ENCODE data around the gene DEXI.

The DEXI gene

DNA sequence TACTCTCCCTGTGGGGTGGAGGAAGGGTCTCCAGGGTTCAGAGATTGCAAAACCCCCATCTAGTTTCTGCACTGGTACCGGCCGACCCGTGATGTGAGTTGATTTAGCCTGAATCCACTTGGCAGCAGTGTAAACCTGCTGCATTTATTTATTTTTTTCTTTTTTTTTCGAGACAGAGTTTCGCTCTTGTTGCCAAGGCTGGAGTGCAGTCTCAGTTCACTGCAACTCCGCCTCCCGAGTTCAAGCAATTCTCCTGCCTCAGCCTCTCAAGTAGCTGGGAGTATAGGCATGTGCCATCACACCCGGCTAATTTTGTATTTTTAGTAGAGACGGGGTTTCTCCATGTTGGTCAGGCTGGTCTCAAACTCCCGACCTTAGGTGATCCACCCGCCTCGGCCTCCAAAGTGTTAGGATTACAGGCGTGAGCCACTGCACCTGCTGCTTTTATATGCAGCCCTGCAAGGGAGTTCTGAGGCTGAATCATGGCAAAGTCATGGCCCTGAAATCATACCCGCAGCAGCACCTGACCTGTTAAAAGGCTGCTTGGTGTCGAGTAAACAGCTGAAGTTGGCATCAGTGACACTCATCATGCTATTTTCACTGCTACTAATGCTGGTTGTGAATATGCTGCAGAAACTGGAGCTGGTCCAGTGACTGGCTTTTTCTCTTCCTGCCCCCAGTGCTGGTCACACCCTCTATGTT lies 21.4 kb downstream of the DEXI start:
- ChIA-PET POLR2A (no interaction called here), CTCF (interaction anchor here (0.7 to 1.2 kb wide), 4 partner anchors 26 to 406 kb away, joined by 3 to 5 read pairs (median 4); no protein-coding TSS in a partner anchor)
- Histone ChIP-seq H3K9me3 (ENCODE audit: control insufficient read depth, insufficient read depth, low read depth, low read length) (no peaks in the 10 kb centered on the region), H3K4me1 (ENCODE audit: control insufficient read depth, insufficient read depth, low read length) (no peaks in the 10 kb centered on the region), H3K4me3 (ENCODE audit: low read depth, low read length) (no peak overlapping the region), H3K27ac (ENCODE audit: extremely low read depth, low read depth, low read length) (no peak overlapping the region), H3K36me3 (ENCODE audit: control insufficient read depth in 2 of 2, insufficient read depth in 1 of 2, low read length in 2 of 2) (peaks cover 0 to 4% of the 10 kb centered on the region in 2 experiments; a peak in 1 of 3 replicates)
- no peak for TF ChIP-seq ZNF248 (tag by site-specific recombination; IDR thresholded peaks at IDR 0.05)
- TF ChIP-seq ZNF324 (tag by site-specific recombination; IDR thresholded peaks at IDR 0.05), result no peak
- TF ChIP-seq ZNF169 (tag by site-specific recombination; IDR thresholded peaks at IDR 0.05), result no peak
- TF ChIP-seq ZNF623 (tag by site-specific recombination; IDR thresholded peaks at IDR 0.05), result no peak
- TF ChIP-seq ZFP3 (tag by site-specific recombination; IDR thresholded peaks at IDR 0.05; ENCODE audit: low read depth), result no peak
- no peak for TF ChIP-seq ZNF596 (tag by site-specific recombination; IDR thresholded peaks at IDR 0.05)
- no peak for TF ChIP-seq IKZF3 (tag by site-specific recombination; IDR thresholded peaks at IDR 0.05)
- no peak for TF ChIP-seq ZNF37A (tag by site-specific recombination; IDR thresholded peaks at IDR 0.05)
- TF ChIP-seq ZNF580 (tag by site-specific recombination; IDR thresholded peaks at IDR 0.05), result no peak
- TF ChIP-seq, protein P1, sequence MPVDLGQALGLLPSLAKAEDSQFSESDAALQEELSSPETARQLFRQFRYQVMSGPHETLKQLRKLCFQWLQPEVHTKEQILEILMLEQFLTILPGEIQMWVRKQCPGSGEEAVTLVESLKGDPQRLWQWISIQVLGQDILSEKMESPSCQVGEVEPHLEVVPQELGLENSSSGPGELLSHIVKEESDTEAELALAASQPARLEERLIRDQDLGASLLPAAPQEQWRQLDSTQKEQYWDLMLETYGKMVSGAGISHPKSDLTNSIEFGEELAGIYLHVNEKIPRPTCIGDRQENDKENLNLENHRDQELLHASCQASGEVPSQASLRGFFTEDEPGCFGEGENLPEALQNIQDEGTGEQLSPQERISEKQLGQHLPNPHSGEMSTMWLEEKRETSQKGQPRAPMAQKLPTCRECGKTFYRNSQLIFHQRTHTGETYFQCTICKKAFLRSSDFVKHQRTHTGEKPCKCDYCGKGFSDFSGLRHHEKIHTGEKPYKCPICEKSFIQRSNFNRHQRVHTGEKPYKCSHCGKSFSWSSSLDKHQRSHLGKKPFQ (tag by site-specific recombination; IDR thresholded peaks at IDR 0.05), result no peak
- TF ChIP-seq, protein P2, sequence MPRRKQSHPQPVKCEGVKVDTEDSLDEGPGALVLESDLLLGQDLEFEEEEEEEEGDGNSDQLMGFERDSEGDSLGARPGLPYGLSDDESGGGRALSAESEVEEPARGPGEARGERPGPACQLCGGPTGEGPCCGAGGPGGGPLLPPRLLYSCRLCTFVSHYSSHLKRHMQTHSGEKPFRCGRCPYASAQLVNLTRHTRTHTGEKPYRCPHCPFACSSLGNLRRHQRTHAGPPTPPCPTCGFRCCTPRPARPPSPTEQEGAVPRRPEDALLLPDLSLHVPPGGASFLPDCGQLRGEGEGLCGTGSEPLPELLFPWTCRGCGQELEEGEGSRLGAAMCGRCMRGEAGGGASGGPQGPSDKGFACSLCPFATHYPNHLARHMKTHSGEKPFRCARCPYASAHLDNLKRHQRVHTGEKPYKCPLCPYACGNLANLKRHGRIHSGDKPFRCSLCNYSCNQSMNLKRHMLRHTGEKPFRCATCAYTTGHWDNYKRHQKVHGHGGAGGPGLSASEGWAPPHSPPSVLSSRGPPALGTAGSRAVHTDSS (tag by site-specific recombination; IDR thresholded peaks at IDR 0.05), result no peak
- no peak for TF ChIP-seq RBAK (tag by site-specific recombination; IDR thresholded peaks at IDR 0.05)
- TF ChIP-seq ZIC2 (tag by site-specific recombination; IDR thresholded peaks at IDR 0.05), result no peak
- TF ChIP-seq REST (tag by site-specific recombination; IDR thresholded peaks at IDR 0.05), result no peak
- TF ChIP-seq, protein P3, sequence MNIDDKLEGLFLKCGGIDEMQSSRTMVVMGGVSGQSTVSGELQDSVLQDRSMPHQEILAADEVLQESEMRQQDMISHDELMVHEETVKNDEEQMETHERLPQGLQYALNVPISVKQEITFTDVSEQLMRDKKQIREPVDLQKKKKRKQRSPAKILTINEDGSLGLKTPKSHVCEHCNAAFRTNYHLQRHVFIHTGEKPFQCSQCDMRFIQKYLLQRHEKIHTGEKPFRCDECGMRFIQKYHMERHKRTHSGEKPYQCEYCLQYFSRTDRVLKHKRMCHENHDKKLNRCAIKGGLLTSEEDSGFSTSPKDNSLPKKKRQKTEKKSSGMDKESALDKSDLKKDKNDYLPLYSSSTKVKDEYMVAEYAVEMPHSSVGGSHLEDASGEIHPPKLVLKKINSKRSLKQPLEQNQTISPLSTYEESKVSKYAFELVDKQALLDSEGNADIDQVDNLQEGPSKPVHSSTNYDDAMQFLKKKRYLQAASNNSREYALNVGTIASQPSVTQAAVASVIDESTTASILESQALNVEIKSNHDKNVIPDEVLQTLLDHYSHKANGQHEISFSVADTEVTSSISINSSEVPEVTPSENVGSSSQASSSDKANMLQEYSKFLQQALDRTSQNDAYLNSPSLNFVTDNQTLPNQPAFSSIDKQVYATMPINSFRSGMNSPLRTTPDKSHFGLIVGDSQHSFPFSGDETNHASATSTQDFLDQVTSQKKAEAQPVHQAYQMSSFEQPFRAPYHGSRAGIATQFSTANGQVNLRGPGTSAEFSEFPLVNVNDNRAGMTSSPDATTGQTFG (tag by site-specific recombination; IDR thresholded peaks at IDR 0.05; ENCODE audit: borderline replicate concordance), result no peak

All from HEK293 (cell line).